NCI-H748 (cell line): ENCODE data around the gene ARHGAP1.

Experiments
- DNase-seq: peaks from one replicate; lab custom pipeline; 2025; ENCODE audit not compliant: unreplicated experiment; lab: John Stamatoyannopoulos, UW

Gene ARHGAP1

GRCh38 chr11:46700241-46701077 is at the start of gene ARHGAP1, which contains the start of gene ZNF408:
TSS of gene ARHGAP1 (minus strand) at chr11:46700619. CDS start at chr11:46696107, 4,512 bp downstream.
TSS of gene ZNF408 (plus strand) at chr11:46701031. CDS start at chr11:46701048, 17 bp downstream.
- DNase-seq: peak; percentile 99

GRCh38 chr11:46747150-46747549 is 46.7 kb upstream of the ARHGAP1 start:
- DNase-seq: no peak

- no peak for DNase-seq
These were observed 45.6 kb upstream of the ARHGAP1 start for GRCh38 chr11:46745995-46746394.

GRCh38 chr11:46745328-46745727 is 44.9 kb upstream of the ARHGAP1 start:
- DNase-seq: no peak

GRCh38 chr11:46743693-46744339 is 43.4 kb upstream of the ARHGAP1 start:
- no peak for DNase-seq

GRCh38 chr11:46743043-46743442 is 42.6 kb upstream of the ARHGAP1 start:
- DNase-seq: no peak

GRCh38 chr11:46741600-46742484 is 41.4 kb upstream of the ARHGAP1 start:
- DNase-seq: no peak

GRCh38 chr11:46738887-46739286 is 38.5 kb upstream of the ARHGAP1 start:
- DNase-seq: no peak

GRCh38 chr11:46737699-46738098 is 37.3 kb upstream of the ARHGAP1 start:
- DNase-seq: no peak

GRCh38 chr11:46736615-46737014 is 36.2 kb upstream of the ARHGAP1 start:
- DNase-seq: no peak

GRCh38 chr11:46736146-46736545 is 35.7 kb upstream of the ARHGAP1 start:
- no peak for DNase-seq

- DNase-seq: no peak
These were observed 32.8 kb upstream of the ARHGAP1 start for GRCh38 chr11:46733234-46733633.

- DNase-seq: no peak
These were observed 31.1 kb upstream of the ARHGAP1 start for GRCh38 chr11:46731545-46731944.

- DNase-seq: no peak
These were observed 28.9 kb upstream of the ARHGAP1 start for GRCh38 chr11:46729110-46730027.

GRCh38 chr11:46728659-46729040 is 28.2 kb upstream of the ARHGAP1 start:
- DNase-seq: no peak

GRCh38 chr11:46727952-46728658 is 27.7 kb upstream of the ARHGAP1 start:
- no peak for DNase-seq

GRCh38 chr11:46726206-46726862 is 25.9 kb upstream of the ARHGAP1 start:
- DNase-seq: no peak

GRCh38 chr11:46725338-46726205 is 25.2 kb upstream of the ARHGAP1 start:
- DNase-seq: no peak
